Astrocyte of the cerebellum (primary cell): ENCODE measurements around the gene DHRS7B.
A peak's percentile ranks its signal among the peaks of the same experiment; 100 is the strongest.
"Not testable (repeated sequence)": the region's sequence is repeated elsewhere in the genome, so short reads cannot be mapped to it uniquely, and the experiment has no call there.

Experiments
- DNase-seq: peaks from one replicate; pipeline ENCODE4 v3.0.0-alpha.2; 2011; ENCODE audit warnings: low read depth
- H3K4me3 ChIP-seq: 2 replicates; pipeline ENCODE4 v1.5.1; 2011; ENCODE audit warnings: mild to moderate bottlenecking, low read depth, low read length, moderate library complexity
- CTCF ChIP-seq: IDR thresholded peaks from 2 replicates; pipeline ENCODE4 v1.5.1; 2012; ENCODE audit warnings: low read length, low read depth, moderate library complexity, mild to moderate bottlenecking; ENCODE audit errors: missing control alignments
- in situ Hi-C: cut with HindIII; loops from 2 replicates; pipeline ENCODE4 v1.10.0; 2017; ENCODE audit warnings: low sequenced_read_pairs

DHRS7B gene

GRCh38 chr17:21096874-21097273 lies 29.9 kb upstream of the DHRS7B start:
- in situ Hi-C loops, result no loop called here
- no peak for TF ChIP-seq CTCF
- DNase-seq, result no peak
- H3K4me3 ChIP-seq, result no peak overlapping the region

GRCh38 chr17:21098934-21099689 lies 27.7 kb upstream of the DHRS7B start:
- H3K4me3 ChIP-seq, result peak overlapping the region; percentile 55
- no peak for TF ChIP-seq CTCF
- DNase-seq, result peak; percentile 24
- in situ Hi-C loops, result no loop called here

DNA sequence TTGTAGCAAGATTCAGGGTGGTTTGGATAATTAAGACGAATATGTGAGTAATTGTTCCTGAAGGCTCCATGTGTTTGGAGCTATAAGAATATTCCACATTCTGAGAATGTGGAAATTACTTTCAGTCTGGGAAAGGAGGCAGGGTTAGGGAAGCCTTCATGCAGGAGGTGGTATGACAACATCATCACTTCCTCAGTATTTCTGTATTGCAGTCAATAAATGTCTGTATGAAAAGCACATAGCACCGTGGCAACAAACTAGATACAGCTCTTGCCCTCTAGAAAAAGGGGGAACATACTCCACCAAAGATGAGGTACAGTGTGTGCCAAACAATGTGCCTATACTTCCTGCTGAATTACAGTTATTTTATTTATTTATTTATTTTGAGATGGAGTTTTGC lies 26.1 kb upstream of the DHRS7B start:
- TF ChIP-seq CTCF, result no peak
- in situ Hi-C loops, result no loop called here
- H3K4me3 ChIP-seq, result no peak overlapping the region
- no peak for DNase-seq

DNA sequence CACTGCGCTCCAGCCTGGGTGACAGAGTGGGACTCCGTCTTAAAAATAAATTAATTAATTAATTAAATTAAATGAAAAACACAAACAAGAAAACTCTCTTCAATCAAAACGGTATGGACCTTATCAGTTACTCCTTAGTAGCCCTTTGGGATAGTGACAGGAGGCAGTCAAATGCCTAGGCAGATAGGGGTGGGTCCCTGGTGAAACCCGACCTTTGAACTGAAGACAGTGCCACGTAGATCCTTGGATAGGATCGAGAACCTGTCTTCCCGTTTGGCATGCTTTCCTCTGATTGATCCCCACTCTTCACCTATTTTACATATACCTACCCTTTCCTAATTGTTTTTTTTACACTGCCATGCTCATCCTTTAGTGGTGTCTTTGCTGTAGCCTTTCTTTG lies 22.2 kb upstream of the DHRS7B start:
- no peak for TF ChIP-seq CTCF
- no peak overlapping the region for H3K4me3 ChIP-seq
- DNase-seq, result no peak
- in situ Hi-C loops, result no loop called here

DNA sequence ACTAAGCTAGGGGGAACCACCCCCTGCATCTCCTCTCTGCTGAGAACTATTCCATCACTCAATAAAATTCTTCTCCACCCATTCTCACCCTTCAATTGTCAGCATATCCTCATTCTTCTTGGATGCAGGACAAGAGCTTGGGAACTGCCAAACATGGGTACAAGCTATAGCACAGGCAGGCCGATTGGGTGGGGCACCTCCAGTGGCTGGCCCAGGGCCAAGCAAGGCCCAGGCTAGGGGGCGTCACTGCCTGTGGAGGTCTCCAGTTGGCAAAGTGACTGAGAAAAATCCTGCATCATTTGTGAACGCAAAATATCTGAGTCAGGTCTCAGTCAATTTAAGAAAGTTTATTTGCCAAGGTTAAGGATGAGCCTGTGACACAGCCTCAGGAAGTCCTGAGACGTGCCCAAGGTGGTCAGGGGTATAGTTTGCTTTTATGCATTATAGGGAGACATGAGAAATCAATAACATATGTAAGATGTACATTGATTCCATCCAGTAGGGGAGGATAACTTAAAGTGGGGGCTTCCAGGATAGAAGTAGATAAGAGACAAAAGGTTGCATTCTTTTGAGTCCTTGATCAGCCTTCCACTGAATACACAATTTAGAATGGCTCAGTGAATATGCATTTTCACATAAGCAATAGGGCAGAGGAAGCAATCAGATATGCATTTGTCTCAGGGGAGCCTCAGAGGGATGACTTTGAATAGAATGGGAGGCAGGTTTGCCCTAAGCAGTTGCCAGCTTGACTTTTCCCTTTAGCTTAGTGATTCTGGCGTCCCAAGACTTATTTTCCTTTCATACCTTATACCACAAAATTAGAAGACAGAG lies 21.5 kb upstream of the DHRS7B start:
- TF ChIP-seq CTCF, result no peak
- H3K4me3 ChIP-seq, result no peak overlapping the region
- no peak for DNase-seq
- in situ Hi-C loops, result no loop called here

GRCh38 chr17:21106316-21106715 lies 20.4 kb upstream of the DHRS7B start:
- in situ Hi-C loops, result no loop called here
- H3K4me3 ChIP-seq, result no peak overlapping the region
- no peak for TF ChIP-seq CTCF

GRCh38 chr17:21107067-21107650 lies 19.6 kb upstream of the DHRS7B start:
- in situ Hi-C loops, result not testable (repeated sequence)

More at GRCh38 chr17:21106316-21106715, 20.4 kb upstream of the DHRS7B start:
- DNase-seq, result no peak

More at GRCh38 chr17:21107067-21107650, 19.6 kb upstream of the DHRS7B start:
- not testable (repeated sequence) for DNase-seq, H3K4me3 ChIP-seq
